ENCODE results near the gene POLE.

DNA sequence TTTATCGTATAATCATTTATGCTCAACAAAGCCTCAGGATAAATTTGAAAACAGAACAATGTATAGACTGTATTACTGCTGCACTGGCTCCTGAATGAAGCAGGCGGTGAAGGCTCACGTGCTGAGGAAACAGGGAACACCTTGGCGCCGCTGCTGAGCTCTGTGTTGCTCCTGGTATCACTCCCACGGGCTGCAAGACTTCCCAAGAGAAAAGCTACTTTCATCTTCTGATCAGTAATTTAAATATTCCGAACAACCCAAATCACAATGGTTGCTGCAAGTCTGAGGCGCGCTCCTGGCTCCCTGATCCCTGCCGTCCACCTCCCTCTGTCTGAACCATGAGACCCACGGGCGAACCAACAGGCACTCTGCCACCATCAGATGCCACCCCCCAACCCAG lies 39.2 kb upstream of the POLE start:
- TF ChIP-seq MXD4 (CRISPR knock-in tag; IDR thresholded peaks at IDR 0.05; ENCODE audit: borderline replicate concordance), result no peak
- TF ChIP-seq CTCF (IDR thresholded peaks at IDR 0.05), result no peak
- TF ChIP-seq ZBTB21 (CRISPR knock-in tag; IDR thresholded peaks at IDR 0.05; ENCODE audit: borderline replicate concordance), result no peak
- TF ChIP-seq, protein P1, sequence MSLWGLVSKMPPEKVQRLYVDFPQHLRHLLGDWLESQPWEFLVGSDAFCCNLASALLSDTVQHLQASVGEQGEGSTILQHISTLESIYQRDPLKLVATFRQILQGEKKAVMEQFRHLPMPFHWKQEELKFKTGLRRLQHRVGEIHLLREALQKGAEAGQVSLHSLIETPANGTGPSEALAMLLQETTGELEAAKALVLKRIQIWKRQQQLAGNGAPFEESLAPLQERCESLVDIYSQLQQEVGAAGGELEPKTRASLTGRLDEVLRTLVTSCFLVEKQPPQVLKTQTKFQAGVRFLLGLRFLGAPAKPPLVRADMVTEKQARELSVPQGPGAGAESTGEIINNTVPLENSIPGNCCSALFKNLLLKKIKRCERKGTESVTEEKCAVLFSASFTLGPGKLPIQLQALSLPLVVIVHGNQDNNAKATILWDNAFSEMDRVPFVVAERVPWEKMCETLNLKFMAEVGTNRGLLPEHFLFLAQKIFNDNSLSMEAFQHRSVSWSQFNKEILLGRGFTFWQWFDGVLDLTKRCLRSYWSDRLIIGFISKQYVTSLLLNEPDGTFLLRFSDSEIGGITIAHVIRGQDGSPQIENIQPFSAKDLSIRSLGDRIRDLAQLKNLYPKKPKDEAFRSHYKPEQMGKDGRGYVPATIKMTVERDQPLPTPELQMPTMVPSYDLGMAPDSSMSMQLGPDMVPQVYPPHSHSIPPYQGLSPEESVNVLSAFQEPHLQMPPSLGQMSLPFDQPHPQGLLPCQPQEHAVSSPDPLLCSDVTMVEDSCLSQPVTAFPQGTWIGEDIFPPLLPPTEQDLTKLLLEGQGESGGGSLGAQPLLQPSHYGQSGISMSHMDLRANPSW (CRISPR knock-in tag; conservative IDR thresholded peaks at IDR 0.05; ENCODE audit: low read depth), result no peak
- TF ChIP-seq NR2C2 (CRISPR knock-in tag; IDR thresholded peaks at IDR 0.05), result no peak
- TF ChIP-seq SP1 (CRISPR knock-in tag; conservative IDR thresholded peaks at IDR 0.05), result no peak
- no peak for TF ChIP-seq MAX (CRISPR knock-in tag; IDR thresholded peaks at IDR 0.05)
- TF ChIP-seq, protein P2, sequence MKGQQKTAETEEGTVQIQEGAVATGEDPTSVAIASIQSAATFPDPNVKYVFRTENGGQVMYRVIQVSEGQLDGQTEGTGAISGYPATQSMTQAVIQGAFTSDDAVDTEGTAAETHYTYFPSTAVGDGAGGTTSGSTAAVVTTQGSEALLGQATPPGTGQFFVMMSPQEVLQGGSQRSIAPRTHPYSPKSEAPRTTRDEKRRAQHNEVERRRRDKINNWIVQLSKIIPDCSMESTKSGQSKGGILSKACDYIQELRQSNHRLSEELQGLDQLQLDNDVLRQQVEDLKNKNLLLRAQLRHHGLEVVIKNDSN (CRISPR knock-in tag; IDR thresholded peaks at IDR 0.05), result no peak
- TF ChIP-seq ATF2 (CRISPR knock-in tag; IDR thresholded peaks at IDR 0.05; ENCODE audit: borderline replicate concordance, low read depth), result no peak
- no peak for TF ChIP-seq ETV6 (CRISPR knock-in tag; IDR thresholded peaks at IDR 0.05)
- TF ChIP-seq PREB (CRISPR knock-in tag; IDR thresholded peaks at IDR 0.05; ENCODE audit: borderline replicate concordance), result no peak

Measured in WTC11 (cell line).